GM12864 (cell line): ENCODE data around the gene PCDHGB1.

Experiments used
- DNase-seq: peaks from one replicate; pipeline ENCODE4 v3.0.0-alpha.2; 2011; ENCODE audit warnings: low read depth
- H3K4me3 ChIP-seq: 2 replicates; pipeline ENCODE4 v1.5.1; 2011; ENCODE audit warnings: mild to moderate bottlenecking, low read depth, low read length, control low read depth
- CTCF ChIP-seq: IDR thresholded peaks from 2 replicates; pipeline ENCODE4 v1.5.1; 2011; ENCODE audit warnings: low read depth, mild to moderate bottlenecking, moderate library complexity, low read length, control low read depth, inconsistent platforms; ENCODE audit errors: missing control alignments

PCDHGB1 gene

GRCh38 chr5:141351591-141351990 lies 1.7 kb downstream of the PCDHGB1 start:
- no peak for DNase-seq
- TF ChIP-seq CTCF: no peak
- H3K4me3 ChIP-seq: no peak overlapping the region

GRCh38 chr5:141354900-141355469 lies 5.1 kb downstream of the PCDHGB1 start, which contains the start of gene PCDHGA4:
Gene PCDHGA4 (plus strand): TSS chr5:141355021. CDS start chr5:141355108, 87 bp downstream.
- no peak for DNase-seq
- peak; percentile 37 for TF ChIP-seq CTCF
- H3K4me3 ChIP-seq: no peak within 1 kb of the TSS

- DNase-seq: no peak
- no peak for TF ChIP-seq CTCF
- no peak overlapping the region for H3K4me3 ChIP-seq
Measured at GRCh38 chr5:141355641-141356040, 5.7 kb downstream of the PCDHGB1 start.

- no peak for TF ChIP-seq CTCF
- no peak overlapping the region for H3K4me3 ChIP-seq
- no peak for DNase-seq
Measured at GRCh38 chr5:141356133-141356532, 6.2 kb downstream of the PCDHGB1 start.

GRCh38 chr5:141356950-141357349 lies 7.1 kb downstream of the PCDHGB1 start:
- TF ChIP-seq CTCF: no peak
- H3K4me3 ChIP-seq: no peak overlapping the region
- no peak for DNase-seq

GRCh38 chr5:141359790-141360426 lies 10.0 kb downstream of the PCDHGB1 start, which contains the start of gene PCDHGB2:
Gene PCDHGB2 (plus strand): TSS chr5:141359994. CDS start chr5:141360136, 142 bp downstream.
- peak; percentile 49 for DNase-seq
- peak; percentile 66 for TF ChIP-seq CTCF
- peak within 1 kb of the TSS; percentile 54 for H3K4me3 ChIP-seq
